Effector memory CD4-positive, alpha-beta T cell (primary cell): ENCODE measurements around the gene SPIN2A.
"Not testable (repeated sequence)": the region's sequence is repeated elsewhere in the genome, so short reads cannot be mapped to it uniquely, and the experiment has no call there.

Experiments used
- DNase-seq, 3 donors: peaks; one replicate each; pipeline ENCODE4 v3.0.0-alpha.2; 2020
- H3K27ac ChIP-seq: 2 replicates; pipeline ENCODE4 v1.7.0; 2013; ENCODE audit warnings: mild to moderate bottlenecking, low read length, moderate library complexity; ENCODE audit not compliant: insufficient read depth, poor library complexity, severe bottlenecking
- H3K27me3 ChIP-seq: replicated peaks from 2 replicates; pipeline ENCODE4 v1.7.0; 2013; ENCODE audit warnings: mild to moderate bottlenecking, low read length; ENCODE audit not compliant: insufficient read depth, control insufficient read depth, poor library complexity, severe bottlenecking
- H3K36me3 ChIP-seq: 2 replicates; pipeline ENCODE4 v1.7.0; 2013; ENCODE audit warnings: mild to moderate bottlenecking, low read length, moderate library complexity; ENCODE audit not compliant: control insufficient read depth, insufficient read depth
- H3K4me1 ChIP-seq: 2 replicates; pipeline ENCODE4 v1.7.0; 2013; ENCODE audit warnings: low read length, mild to moderate bottlenecking; ENCODE audit not compliant: control insufficient read depth, insufficient read depth, poor library complexity, severe bottlenecking
- H3K4me3 ChIP-seq: 2 replicates; pipeline ENCODE4 v1.7.0; 2013; ENCODE audit warnings: low read length, low read depth, mild to moderate bottlenecking; ENCODE audit not compliant: insufficient read depth, poor library complexity, severe bottlenecking
- H3K9me3 ChIP-seq: 2 replicates; pipeline ENCODE4 v1.7.0; 2013; ENCODE audit warnings: mild to moderate bottlenecking, low read length, moderate library complexity; ENCODE audit not compliant: control insufficient read depth

Gene SPIN2A

DNA sequence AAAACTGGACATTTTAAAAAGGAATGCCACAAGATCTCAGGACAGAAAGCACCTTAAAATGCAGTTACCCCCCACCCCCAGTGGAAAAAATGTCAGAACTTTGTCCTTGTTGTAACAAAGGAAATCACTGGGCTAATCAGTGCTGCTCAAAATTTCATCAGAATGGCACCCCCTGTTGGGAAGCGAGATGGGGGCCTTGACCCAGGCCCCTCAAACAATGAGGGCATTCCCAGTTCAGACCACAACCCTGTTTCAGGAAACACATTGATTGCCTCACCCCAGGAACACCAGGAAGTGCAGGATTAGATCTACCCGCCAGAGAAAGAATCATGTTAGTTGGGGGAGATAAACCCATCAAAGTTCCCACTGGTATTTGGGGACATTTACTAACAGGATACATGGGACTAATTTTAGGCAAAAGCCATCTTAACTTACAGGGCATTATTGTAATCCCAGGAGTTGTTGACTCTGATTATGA is 32.2 kb downstream of the SPIN2A start:
- Histone ChIP-seq H3K4me3 (no peak overlapping the region), H3K27me3 (no peaks in the 10 kb centered on the region), H3K36me3 (no peaks in the 10 kb centered on the region), H3K4me1 (no peaks in the 10 kb centered on the region), H3K9me3 (no peaks in the 10 kb centered on the region), H3K27ac (no peak overlapping the region)
- no peak for DNase-seq

DNA sequence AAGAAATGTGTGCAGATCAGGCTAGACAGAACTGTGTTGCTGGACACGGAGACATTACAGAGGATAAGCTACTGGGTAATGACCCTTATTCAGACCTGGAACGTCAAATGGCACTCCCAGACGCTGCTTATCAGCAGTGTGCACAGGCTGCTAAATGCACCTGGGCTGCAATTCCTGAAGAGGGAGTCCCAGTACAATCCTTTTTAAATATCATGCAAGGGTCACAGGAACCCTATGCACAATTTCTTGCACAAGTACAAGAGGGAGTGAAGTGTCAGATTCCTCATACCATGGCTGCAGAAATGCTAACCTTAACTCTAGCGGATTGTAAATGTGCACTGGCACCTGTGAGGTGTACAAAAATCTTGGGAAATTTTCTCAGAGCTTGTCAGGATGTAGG is 32.8 kb downstream of the SPIN2A start:
- DNase-seq = no peak
- no peaks in the 10 kb centered on the region for H3K9me3 ChIP-seq
- no peaks in the 10 kb centered on the region for H3K4me1 ChIP-seq
- no peak overlapping the region for H3K4me3 ChIP-seq
- no peak overlapping the region for H3K27ac ChIP-seq
- no peaks in the 10 kb centered on the region for H3K27me3 ChIP-seq
- no peaks in the 10 kb centered on the region for H3K36me3 ChIP-seq

DNA sequence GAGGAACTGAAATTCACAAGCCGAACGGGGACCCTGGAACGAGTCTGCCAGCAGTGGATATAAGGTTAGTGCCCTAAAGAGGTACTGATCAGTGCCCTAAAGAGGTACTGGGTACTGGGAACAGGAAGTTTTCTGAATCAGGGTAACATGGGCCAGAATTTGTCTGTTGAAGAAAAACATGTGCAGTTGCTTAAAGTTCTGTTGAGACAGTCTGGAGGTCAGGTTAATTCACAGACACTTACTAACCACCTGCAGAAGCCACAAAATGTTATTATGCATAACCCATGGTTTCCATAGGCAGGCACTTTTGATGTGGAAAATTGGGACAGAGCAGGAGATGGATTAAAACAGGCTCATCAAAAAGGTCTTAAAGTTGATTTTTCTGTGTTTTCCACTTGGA is 33.7 kb downstream of the SPIN2A start:
- DNase-seq = no peak
- Histone ChIP-seq H3K4me1 (no peaks in the 10 kb centered on the region), H3K9me3 (no peaks in the 10 kb centered on the region), H3K36me3 (no peaks in the 10 kb centered on the region), H3K4me3 (no peak overlapping the region), H3K27me3 (no peaks in the 10 kb centered on the region), H3K27ac (no peak overlapping the region)

GRCh38 chrX:57102918-57103317 is 34.3 kb downstream of the SPIN2A start:
- H3K36me3 ChIP-seq, H3K27me3 ChIP-seq, H3K4me3 ChIP-seq, H3K27ac ChIP-seq, DNase-seq, H3K4me1 ChIP-seq, H3K9me3 ChIP-seq: not testable (repeated sequence)
